HL-60 (cell line): ENCODE data around the gene MIPOL1.

ENCODE experiments used
- POLR2AphosphoS5 ChIP-seq: IDR thresholded peaks from 2 replicates; pipeline ENCODE4 v1.6.1; 2012; ENCODE audit warnings: low read depth
- TF ChIP-seq, protein P1 (sequence below): IDR thresholded peaks from one replicate; pipeline ENCODE4 v1.5.1; 2011; ENCODE audit warnings: low read length, control low read depth, inconsistent platforms; ENCODE audit not compliant: insufficient read depth

DNA sequence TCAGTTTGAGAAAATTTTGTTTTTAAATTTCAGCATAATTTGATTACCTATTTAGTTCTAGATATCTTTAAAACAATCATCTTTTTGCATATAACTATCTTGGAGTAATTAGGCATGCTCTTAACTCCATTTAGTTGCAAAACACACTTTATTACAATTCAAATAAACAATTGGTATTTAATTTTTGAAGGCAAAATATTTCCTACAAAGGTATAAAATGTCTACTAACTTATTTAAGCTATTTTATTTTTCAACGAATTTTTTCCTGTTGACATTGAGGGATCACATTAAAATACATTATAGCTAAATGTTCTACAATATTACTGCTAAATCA is 389.0 kb downstream of the MIPOL1 start:
- TF ChIP-seq POLR2AphosphoS5, result no peak
- TF ChIP-seq, protein P1, sequence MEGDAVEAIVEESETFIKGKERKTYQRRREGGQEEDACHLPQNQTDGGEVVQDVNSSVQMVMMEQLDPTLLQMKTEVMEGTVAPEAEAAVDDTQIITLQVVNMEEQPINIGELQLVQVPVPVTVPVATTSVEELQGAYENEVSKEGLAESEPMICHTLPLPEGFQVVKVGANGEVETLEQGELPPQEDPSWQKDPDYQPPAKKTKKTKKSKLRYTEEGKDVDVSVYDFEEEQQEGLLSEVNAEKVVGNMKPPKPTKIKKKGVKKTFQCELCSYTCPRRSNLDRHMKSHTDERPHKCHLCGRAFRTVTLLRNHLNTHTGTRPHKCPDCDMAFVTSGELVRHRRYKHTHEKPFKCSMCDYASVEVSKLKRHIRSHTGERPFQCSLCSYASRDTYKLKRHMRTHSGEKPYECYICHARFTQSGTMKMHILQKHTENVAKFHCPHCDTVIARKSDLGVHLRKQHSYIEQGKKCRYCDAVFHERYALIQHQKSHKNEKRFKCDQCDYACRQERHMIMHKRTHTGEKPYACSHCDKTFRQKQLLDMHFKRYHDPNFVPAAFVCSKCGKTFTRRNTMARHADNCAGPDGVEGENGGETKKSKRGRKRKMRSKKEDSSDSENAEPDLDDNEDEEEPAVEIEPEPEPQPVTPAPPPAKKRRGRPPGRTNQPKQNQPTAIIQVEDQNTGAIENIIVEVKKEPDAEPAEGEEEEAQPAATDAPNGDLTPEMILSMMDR, result no peak
